Glutamatergic neuron (in vitro differentiated cells): Measurements from ENCODE around the gene CREBRF. TPM values are rescaled to one million over a fixed set of nuclear protein-coding genes. Genes with fewer than 3 reads are reported as not detected.
A peak's percentile ranks its signal among the peaks of the same experiment; 100 is the strongest.

ENCODE experiments used
- DNase-seq: peaks from one replicate; pipeline ENCODE4 v3.0.0; 2022
- H3K27ac Mint-ChIP-seq: one replicate; pipeline ENCODE4 v1.8.0; 2020; ENCODE audit warnings: mild to moderate bottlenecking, mixed read lengths, inconsistent platforms; ENCODE audit not compliant: unreplicated experiment
- H3K27me3 Mint-ChIP-seq: one replicate; pipeline ENCODE4 v1.8.0; 2020; ENCODE audit warnings: mild to moderate bottlenecking, moderate library complexity, mixed read lengths, inconsistent platforms; ENCODE audit not compliant: unreplicated experiment
- H3K36me3 Mint-ChIP-seq: one replicate; pipeline ENCODE4 v1.8.0; 2020; ENCODE audit warnings: mild to moderate bottlenecking, mixed read lengths, inconsistent platforms; ENCODE audit not compliant: unreplicated experiment
- H3K4me1 Mint-ChIP-seq: one replicate; pipeline ENCODE4 v1.8.0; 2020; ENCODE audit warnings: mild to moderate bottlenecking, low read depth, mixed read lengths, inconsistent platforms; ENCODE audit not compliant: unreplicated experiment
- H3K4me3 Mint-ChIP-seq: one replicate; pipeline ENCODE4 v1.8.0; 2020; ENCODE audit warnings: mild to moderate bottlenecking, mixed read lengths, inconsistent platforms; ENCODE audit not compliant: unreplicated experiment
- H3K9me3 Mint-ChIP-seq: one replicate; pipeline ENCODE4 v1.8.0; 2020; ENCODE audit warnings: mild to moderate bottlenecking, moderate library complexity, mixed read lengths, inconsistent platforms; ENCODE audit not compliant: unreplicated experiment
- total RNA-seq: library from RNA; stranded (reverse); fragmentation: NEBNext Ultra II Directional; extraction: Animal tissue kit (Norgen Biotek cat#: 25700); gene quantifications from one replicate; pipeline ENCODE4 v1.2.1, GENCODE V29; 2021; ENCODE audit not compliant: unreplicated experiment
- TF ChIP-seq, protein P1 (sequence below): fragments of 200-600 bp; sonication (generic); IDR thresholded peaks from one replicate; pipeline ENCODE4 v1.5.0; 2021; ENCODE audit not compliant: partially characterized antibody, unreplicated experiment

Gene CREBRF
- total RNA-seq, 1 donor from 2014 or later, result 16.6 TPM

DNA sequence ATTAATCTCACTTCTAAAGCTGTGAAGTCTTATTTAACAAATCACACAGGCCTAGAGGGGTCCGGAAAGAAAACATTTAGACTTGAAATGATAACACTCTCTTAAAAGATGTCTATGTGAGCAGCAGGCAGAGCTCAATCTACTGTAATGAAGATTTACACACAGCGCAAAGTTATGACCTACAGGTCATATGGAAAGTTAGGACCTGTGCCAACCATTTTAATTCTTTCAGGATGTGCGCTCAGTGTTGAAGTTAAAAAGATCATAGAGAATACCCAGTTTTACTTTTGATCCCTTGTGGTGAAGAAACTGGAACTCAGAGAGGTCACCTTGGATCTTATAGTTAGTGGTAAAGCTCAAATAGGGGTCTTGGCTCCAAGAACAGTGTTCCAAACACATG is 3.1 kb upstream of the CREBRF start:
- Mint-ChIP-seq H3K27ac (no peak overlapping the region), H3K36me3 (no peaks in the 10 kb centered on the region), H3K27me3 (no peaks in the 10 kb centered on the region), H3K4me1 (no peaks in the 10 kb centered on the region), H3K4me3 (no peak overlapping the region), H3K9me3 (peaks cover 2% of the 10 kb centered on the region)
- DNase-seq, result no peak
- TF ChIP-seq, protein P1, sequence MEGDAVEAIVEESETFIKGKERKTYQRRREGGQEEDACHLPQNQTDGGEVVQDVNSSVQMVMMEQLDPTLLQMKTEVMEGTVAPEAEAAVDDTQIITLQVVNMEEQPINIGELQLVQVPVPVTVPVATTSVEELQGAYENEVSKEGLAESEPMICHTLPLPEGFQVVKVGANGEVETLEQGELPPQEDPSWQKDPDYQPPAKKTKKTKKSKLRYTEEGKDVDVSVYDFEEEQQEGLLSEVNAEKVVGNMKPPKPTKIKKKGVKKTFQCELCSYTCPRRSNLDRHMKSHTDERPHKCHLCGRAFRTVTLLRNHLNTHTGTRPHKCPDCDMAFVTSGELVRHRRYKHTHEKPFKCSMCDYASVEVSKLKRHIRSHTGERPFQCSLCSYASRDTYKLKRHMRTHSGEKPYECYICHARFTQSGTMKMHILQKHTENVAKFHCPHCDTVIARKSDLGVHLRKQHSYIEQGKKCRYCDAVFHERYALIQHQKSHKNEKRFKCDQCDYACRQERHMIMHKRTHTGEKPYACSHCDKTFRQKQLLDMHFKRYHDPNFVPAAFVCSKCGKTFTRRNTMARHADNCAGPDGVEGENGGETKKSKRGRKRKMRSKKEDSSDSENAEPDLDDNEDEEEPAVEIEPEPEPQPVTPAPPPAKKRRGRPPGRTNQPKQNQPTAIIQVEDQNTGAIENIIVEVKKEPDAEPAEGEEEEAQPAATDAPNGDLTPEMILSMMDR, result no peak

DNA sequence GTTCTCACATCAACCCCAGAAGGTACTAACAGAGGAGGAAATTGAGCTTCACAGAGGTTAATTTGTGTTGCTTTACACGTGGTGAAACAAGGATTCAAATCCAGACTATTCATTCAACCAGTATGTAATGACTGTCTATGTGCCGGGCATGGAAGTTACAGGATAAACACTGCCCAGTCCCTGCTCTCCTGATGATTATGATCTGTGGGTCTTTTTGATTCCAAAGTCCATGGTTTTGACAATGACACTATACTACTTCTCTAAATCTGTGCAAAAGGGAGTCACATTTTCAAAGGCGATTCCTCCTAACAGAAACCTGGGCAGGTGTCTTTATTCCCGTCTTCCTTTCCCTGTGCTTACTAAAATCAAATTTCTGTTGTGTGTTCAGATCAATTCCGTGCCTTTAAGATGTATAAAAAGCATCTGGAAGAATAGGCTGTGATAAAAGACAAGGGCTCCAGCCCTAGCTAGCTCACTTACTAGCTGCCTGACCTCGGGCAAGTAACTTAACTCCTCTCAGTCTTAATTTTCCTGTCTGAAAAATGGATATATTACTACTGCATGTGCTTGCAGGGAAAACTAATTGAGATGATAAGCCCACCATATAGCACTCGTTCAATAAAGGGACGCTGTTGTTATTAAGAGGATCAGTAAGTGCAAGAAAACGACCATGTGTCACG is 970 bp upstream of the CREBRF start:
- Mint-ChIP-seq H3K9me3 (peaks cover 2% of the 10 kb centered on the region), H3K36me3 (no peaks in the 10 kb centered on the region), H3K27ac (no peak overlapping the region), H3K4me1 (no peaks in the 10 kb centered on the region), H3K4me3 (peak overlapping the region; percentile 96), H3K27me3 (no peaks in the 10 kb centered on the region)
- no peak for DNase-seq
- TF ChIP-seq, protein P1, result no peak

DNA sequence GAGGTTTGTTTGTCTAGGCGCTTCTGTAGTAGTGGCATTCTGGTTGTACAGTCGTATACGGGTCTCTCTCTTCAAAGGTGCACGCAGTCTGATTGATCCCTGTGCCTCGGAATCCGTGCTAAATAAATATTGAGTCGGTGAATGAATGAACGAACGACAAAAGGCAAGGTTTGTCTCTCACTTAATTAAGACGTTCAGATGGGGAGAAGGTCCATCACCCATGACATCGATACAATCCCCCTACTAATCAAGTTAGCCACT is 500 bp upstream of the CREBRF start:
- Mint-ChIP-seq H3K9me3 (peaks cover 2% of the 10 kb centered on the region), H3K4me3 (peak overlapping the region; percentile 96), H3K36me3 (no peaks in the 10 kb centered on the region), H3K27ac (peak overlapping the region; percentile 42), H3K4me1 (no peaks in the 10 kb centered on the region), H3K27me3 (no peaks in the 10 kb centered on the region)
- no peak for DNase-seq
- TF ChIP-seq, protein P1, result no peak

DNA sequence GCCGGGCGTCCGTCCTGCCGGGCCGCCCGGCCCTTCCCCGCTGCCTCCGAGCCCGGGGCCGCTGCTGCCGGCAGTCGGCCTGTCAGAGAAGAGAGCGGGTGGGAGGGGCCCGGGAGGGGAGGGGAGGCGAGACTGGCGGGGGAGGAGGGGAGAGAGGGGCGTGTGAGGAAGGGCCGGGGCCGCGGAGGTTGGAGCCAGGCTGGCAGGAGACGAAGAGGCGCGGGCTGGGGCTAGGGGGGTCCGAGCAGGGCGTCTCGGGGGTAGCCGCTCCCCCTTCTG is 570 bp downstream of the CREBRF start:
- peak overlapping the region; percentile 83 for H3K27ac Mint-ChIP-seq
- DNase-seq, result peak; percentile 86
- TF ChIP-seq, protein P1, result no peak
- H3K4me3 Mint-ChIP-seq, result peak overlapping the region; percentile 97
- no peaks in the 10 kb centered on the region for H3K27me3 Mint-ChIP-seq
- no peaks in the 10 kb centered on the region for H3K36me3 Mint-ChIP-seq
- peaks cover 2% of the 10 kb centered on the region for H3K9me3 Mint-ChIP-seq
- H3K4me1 Mint-ChIP-seq, result no peaks in the 10 kb centered on the region

DNA sequence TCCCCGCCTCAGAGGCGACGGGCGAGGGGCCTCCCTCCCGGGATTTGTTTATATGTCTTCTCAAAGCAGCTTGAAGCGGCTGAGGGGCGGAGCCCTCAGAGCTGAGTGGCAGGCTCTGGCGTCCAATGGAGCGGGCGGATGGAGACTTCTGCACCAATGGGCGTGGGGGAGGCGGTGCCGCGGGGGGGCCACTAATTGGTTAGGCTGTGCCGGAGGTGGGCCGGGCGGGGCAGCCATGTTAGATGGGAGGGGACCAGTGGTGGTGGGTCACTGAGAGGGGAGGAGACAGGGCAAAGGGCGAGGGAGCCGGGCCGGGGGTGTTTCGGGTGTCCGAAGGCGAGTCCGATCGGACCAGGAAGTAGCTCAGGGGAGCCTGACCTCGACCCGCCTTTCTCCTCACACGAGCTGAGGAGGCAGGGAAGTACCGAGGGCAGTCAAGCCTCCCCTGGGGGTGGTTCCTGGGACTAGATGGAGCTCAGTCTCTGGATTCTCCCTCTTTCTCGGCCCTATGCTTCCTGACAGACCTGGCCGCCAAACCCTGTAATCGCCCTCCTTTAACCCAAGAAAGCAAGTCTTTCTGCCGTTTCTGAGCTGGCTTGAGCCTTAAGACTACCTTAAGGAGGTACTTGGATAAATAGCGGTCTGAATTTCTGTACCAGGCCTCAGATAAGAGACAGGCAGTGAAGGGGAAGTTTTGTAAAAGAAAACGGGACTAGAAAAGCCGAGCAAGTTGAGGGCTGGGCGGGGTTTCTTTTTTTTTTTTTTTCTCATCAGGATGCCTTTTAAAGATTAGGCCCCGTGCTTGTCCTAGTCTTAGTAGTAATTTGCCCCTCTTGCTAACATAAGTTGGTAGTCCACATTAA is 1.1 kb downstream of the CREBRF start:
- TF ChIP-seq, protein P1, result no peak
- peak overlapping the region; percentile 83 for H3K27ac Mint-ChIP-seq
- no peaks in the 10 kb centered on the region for H3K36me3 Mint-ChIP-seq
- H3K4me1 Mint-ChIP-seq, result no peaks in the 10 kb centered on the region
- peak overlapping the region; percentile 97 for H3K4me3 Mint-ChIP-seq
- no peaks in the 10 kb centered on the region for H3K27me3 Mint-ChIP-seq
- peak; percentile 99 for DNase-seq
- peaks cover 2% of the 10 kb centered on the region for H3K9me3 Mint-ChIP-seq
